GM21825 (cell line): Measurements from ENCODE around the gene PDE4D.

Source experiments
- ATAC-seq: cut with Tn5 transposase; IDR thresholded peaks from one replicate; pipeline ENCODE4 v1.9.1; 2021; ENCODE audit warnings: mild to moderate bottlenecking, moderate library complexity; ENCODE audit not compliant: unreplicated experiment

The PDE4D gene

GRCh38 chr5:59529239-59529638 is 364.3 kb downstream of the PDE4D start:
- no peak for ATAC-seq

DNA sequence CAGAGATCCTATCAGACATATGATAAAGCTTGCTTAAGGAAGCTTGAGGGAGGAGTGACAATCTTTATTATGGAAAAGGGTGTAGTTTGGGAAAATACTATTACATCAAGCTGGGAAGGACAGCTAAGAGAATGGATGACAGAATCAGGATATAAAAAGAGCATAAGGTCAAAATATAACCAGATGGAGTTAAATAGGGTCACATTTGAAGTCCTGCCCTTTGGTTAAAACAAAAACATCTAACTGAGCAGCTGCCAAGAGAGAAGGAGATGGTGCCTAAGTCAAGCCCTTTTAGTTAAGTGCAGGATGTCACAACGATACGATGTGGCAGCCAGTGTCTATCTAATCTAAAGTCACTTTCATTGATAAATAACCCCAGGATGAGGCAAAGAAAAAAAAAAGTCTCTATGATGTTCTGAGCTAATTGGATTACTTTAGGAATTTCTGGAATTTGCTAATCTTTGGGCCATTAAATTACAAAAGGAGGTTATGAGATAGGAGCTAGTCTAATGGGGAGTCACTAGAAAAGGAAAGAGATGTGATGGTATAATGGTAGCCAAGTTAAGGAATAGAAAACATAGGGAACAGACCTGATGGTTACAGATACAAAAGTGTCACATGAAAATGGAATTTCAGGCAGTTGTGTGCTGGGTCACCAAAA is 365.2 kb downstream of the PDE4D start:
- ATAC-seq: no peak

DNA sequence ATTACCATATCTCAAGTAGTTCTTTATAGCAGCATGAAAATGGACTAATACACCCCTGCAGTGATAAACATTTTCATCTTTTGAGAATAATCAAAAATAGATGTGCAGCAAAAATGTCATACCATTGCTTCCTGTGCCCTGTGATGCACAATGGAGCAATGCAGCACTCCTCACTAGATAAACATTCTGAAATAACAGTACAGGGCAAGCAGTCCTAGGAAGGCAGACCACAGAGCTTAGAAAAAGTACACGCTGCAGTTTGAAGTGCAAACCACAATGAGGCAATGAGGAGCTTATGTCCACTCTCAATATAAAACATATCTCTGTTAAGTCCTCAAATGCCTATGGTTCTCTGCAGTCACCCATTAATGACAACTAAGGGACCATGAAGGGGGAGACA is 367.6 kb downstream of the PDE4D start:
- ATAC-seq: no peak

GRCh38 chr5:59525311-59525710 is 368.2 kb downstream of the PDE4D start:
- no peak for ATAC-seq

- no peak for ATAC-seq
Observed at GRCh38 chr5:59522201-59522831, 371.2 kb downstream of the PDE4D start.

DNA sequence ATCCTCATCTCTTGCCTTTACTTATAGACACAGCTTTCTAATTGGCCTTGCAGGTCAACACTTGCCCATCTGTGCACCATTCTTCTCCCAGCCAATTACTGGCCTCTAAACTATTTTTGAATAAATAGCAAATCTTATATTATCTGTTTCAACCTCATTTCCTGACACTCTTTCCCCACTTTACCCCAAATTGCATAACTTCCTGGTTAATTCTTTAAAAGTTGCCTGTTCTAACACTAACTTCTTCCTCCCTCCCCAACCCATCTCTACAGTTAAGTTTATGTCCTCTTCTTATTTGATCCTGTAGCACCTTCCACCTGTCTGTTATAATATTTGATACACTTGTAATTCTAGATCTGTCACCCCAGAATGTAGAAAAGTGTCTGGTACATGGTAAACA is 372.1 kb downstream of the PDE4D start:
- ATAC-seq: no peak

DNA sequence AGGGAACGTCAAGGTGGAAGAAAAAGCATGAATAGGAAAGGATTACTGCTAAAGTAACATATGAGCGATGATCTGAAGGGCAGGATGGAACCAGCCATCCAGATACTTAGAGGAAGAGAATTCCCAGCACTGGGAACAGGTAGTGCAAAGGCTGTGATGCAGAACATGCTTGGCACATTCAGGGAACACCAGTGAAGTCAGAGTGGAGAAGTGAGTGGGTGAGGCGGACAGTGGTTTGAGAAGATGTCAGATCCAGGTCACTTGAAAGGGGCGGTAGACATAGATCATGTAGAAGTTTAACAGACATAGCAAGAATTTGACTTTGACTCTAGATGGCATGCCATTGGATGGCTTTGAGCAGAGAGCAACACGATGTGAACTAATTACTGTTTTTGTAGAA is 374.2 kb downstream of the PDE4D start:
- no peak for ATAC-seq

GRCh38 chr5:59517926-59518585 is 375.5 kb downstream of the PDE4D start:
- ATAC-seq: no peak

DNA sequence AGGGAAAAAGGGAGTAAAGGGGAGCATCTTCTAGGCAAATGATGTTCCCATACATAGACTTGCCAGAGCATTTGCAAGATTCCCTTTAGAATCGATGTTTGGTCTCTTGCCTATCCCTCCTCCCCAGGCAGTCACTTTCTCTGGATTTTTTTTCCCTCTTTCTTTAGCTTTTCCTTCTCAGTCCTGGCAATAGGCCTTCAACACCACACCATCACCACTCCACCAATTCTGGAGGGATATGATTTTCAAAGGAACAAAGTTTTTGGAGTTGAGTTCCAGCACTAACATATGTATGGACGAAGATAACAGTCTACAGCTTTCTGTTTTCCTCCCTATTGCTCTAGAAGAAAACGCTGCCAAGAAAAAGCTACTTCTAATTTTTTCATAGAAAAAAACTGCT is 377.4 kb downstream of the PDE4D start:
- no peak for ATAC-seq

DNA sequence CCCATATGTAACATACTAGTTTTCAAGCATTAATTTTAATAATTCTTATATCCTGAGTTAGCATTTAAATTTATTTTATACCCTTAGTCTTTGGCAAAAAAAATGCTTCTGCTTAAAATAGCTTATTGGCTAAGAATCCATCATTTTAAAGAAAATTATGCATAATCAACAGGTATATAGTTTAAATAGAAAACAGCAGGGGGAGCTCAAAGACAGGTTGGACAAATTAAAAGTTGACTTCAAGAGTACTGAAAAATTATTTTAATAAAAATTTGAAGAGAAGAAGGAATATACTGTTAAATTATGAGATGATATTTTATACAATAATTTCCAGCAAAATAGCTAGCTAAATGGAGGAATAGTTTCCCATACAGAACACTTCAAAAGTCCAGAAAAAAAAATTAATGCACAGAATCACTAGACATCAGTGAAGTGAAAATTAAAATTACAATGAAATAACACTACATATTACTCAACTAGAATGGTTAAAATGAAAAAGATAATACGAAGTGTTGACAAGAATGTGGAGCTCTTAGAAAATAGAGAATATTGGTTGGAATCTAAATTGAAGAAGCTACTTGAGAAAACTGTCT is 387.1 kb downstream of the PDE4D start:
- no peak for ATAC-seq

- no peak for ATAC-seq
Observed at GRCh38 chr5:59504043-59504442, 389.5 kb downstream of the PDE4D start.

DNA sequence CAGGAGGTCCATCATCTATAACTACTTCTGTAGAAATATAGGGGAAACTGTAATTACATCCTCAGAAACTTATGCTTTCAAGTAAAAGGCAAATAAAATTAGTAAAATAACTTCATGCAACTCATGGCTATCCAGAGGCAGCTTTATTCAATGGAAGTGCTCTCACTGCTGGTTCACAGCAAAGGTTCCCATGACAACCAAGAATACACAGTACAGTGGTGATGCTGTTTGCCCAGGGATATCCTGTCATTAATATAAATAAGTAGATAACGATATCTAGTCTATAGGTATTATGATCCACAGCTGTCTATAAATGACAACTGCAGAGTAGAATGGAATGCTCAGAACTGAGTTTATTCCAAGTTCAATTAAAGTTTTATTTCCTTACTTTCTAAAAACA is 390.3 kb downstream of the PDE4D start:
- no peak for ATAC-seq

GRCh38 chr5:59501316-59501715 is 392.2 kb downstream of the PDE4D start:
- ATAC-seq: no peak

GRCh38 chr5:59500014-59500413 is 393.5 kb downstream of the PDE4D start:
- ATAC-seq: no peak

- no peak for ATAC-seq
Observed at GRCh38 chr5:59497207-59497606, 396.3 kb downstream of the PDE4D start.

DNA sequence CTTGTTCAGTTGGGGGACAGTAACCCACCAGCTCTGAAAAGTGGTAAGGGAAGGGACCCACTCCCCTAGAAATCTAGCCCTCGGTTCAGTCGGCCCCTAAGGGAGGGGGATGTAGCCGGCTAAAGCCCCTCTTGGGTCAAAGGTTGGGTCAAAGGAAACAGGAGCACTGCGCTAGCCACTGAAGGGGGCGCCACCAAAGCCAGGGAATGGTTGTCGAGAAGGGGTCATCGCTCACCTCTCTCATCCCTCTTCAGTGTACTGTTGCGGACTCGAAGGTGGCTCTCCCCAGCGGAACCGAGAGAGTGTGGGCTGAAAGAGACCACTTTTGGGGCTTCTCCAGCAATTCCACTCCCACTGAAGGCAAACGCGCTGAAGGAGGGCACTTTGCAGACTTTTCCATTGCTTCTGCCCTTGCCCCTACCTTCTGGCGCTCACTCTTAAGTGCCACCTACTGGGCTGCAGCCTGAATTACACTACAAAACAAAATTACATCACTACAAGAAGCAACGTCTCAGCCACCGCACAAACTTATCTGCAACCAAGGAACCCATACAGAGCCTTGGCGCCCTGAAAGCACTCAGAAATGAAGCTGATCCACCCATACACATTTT is 396.9 kb downstream of the PDE4D start:
- ATAC-seq: no peak

DNA sequence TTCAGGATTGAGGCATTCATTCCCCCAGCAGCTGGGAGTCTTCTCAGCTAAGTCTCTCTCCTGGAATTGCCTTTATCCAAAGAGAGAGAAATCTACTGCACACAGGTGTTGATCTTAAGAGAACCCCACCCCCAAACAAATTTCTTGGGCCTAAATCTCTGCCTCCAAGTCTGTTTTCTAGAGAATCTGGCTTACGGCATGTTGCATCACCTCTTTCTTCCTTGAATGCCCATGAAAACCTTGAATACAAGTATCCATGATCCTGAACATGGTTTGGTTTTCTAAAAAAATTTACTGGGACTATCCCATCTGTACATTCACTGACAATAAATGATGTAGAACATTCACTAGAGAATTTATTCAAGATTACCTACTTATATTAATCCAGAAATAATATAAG is 401.6 kb downstream of the PDE4D start:
- no peak for ATAC-seq

DNA sequence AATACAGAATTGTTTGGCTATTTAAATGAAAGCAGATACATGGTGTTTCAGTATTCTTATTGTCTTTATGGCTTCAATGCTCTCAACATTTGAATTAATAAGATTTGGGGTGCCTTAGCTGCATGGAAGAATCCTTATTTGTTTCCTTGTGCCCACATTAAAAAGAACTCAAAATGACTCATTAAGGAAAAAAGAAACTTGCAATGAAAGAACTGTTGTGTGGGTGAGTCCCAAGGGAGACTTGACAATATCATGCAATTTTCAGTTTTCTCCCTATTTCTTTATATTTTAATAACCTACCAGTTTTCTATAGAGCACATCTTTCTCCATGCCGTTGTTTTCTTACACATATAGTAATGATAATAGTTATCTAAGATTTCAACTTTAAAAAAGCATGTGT is 404.0 kb downstream of the PDE4D start:
- ATAC-seq: no peak

- ATAC-seq: no peak
Observed at GRCh38 chr5:59487772-59488729, 405.5 kb downstream of the PDE4D start.

- no peak for ATAC-seq
Observed at GRCh38 chr5:59487068-59487686, 406.3 kb downstream of the PDE4D start.
